NCI-H524 (cell line): ENCODE measurements around the gene PREB.

Source experiments
- DNase-seq, 2 experiments: peaks; one replicate each; lab custom pipeline; 2025; lab: John Stamatoyannopoulos, UW

The PREB gene

DNA sequence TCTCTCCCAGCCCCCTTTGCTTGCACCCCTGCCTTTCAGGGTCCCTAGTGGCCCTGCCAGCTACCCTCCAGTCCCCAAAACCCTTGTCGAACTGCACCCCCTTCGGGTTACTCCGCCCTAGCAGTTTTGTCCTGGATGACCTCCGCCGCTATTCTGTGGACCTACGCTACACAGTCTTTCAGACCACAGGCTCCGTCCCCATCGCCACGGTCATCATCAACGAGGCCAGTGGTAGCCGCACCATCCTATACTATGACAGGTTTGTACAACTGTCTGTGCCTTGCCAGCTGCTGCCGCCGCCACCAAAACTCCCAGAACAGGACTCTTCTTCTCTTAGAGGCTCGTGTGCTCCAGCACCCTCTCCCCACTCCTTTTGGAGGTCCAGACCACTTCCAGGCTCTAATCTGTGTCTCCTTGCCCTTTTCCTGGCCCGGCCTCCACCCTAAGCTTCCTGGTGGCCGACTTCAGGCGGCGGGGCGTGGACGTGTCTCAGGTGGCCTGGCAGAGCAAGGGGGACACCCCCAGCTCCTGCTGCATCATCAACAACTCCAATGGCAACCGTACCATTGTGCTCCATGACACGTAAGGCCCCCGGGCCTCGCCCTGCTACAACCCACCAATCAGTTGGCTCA is 40.0 kb downstream of the PREB start:
- no peak for DNase-seq

DNA sequence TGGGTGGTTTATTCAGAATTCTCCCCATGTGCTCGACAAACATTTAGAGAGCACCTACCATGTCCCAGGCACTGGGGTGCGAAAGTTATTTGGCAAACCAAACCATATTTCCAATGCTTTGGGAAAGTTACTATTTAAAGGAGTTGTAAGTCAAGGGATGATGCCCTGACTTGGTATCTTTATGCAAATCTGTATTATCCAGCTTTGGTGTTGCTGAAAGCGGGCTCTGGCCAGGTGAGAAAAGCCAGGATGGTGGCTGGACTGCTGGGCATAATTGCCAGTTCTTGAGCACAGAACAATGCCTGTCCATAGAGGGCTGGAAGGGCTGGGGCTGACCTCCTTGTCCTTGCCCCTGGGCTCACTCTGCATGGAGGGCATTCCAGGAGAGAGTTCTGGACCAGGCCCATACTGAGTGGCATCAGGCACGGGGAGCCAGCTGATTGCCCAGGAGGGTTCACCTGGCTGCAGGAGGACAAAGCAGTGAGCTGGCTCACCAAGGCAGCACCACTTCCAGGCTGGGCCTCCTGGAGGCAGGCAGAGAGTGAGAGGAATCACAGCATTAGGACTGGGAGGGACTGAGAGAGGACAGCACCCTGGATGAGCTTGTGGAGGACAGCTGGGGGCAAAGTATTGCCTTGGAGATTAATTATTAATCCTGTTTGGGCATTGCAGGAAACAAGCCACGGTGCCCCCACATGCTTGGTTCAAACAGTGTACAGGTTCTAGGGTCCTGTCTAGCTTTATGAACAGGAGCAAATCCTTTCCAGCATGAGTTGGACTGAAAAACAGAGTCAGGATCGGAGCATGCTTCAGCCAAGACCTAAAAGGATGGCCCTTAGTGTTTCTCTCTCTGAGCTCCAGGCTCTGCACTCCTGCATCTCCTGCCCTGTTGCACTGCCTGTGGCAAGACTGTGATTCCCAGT is 40.7 kb downstream of the PREB start:
- peak in 1 of 2 experiments; percentile 68 for DNase-seq

- DNase-seq = no peak
Observed at GRCh38 chr2:27092696-27093429, 41.6 kb downstream of the PREB start.

DNA sequence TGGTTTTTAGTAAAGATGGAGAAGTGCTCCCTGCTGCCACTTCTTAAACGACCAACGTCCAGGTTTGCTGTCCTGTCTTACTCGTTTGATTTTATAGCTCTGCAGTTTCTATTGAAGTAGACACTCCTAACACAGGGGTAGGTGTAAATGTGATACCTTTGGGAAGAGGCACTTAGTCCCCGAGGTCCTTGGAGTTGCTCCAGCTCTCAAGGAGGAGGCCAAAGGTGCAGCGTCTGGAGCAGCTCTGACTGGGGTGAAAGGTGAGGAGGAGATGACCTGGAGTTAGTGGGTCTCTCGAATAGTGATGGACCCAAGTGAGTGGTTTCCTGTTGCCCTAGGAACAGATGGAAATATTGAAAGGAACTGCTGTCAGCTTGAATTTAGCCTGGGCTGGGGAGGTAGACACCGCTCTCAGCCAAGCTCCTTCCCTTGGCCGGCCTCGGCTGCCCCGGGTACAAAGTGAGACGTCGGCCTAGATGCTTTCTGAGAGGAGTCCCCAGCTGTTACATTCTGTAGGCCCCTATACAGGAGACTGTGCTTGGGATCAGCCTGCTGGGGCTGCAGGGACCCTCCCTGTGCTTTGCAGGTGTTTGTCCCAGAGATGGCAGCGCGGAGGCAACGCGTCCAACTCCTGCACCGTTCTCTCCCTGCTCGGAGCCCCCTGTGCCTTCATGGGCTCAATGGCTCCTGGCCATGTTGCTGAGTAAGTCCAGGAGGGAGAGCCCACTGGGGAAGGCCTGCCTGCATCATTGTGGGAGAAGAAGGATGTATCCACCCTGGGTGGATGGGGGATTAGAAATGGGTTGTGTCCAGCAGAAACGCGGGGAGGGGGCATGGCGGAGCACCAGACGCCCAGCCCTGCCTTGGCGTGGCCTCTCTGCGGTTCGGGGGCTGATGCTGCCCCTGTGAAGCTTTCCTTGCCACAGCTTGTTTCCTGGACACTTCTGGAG is 42.4 kb downstream of the PREB start:
- DNase-seq = peak in 1 of 2 experiments; percentile 31

DNA sequence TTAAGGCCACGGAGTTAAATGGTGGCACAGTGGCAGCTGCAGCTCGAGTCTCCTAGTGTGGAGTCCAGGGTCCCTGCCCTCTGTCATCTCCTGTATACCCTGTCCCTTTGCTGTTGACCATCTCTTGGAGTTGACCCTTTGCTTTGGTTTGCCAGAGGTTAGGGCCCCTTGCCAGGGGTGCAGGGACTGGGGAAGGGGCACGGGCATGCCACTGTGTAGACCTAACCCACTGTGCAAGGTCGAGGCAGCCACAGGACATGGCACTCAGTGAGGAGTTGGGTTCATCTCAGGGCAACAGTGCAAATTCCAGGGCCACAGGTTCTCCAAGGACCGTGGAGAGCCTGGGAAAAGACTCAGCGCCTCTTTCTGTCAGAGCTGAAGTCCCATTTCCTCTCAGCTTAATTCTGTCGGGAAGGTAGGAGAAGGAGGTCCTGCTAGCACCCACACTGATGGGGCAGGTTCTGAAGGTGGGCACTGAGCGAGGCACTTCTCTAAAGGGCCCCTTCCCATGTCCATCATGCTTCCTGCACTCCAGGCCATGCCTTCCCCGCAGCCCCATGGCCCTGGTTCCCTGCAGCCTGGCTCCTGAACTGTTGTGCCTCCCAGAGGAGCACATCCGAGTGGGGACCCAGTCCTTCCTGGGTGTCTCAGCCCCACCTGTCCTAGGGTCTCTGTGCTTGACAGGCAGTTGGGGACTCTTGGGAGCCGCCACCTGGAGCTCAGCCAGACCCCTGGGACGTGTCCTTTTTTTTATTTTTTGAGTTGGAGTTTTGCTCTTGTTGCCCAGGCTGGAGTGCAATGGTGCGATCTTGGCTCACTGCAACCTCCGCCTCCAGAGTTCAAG is 45.1 kb downstream of the PREB start:
- no peak for DNase-seq

DNA sequence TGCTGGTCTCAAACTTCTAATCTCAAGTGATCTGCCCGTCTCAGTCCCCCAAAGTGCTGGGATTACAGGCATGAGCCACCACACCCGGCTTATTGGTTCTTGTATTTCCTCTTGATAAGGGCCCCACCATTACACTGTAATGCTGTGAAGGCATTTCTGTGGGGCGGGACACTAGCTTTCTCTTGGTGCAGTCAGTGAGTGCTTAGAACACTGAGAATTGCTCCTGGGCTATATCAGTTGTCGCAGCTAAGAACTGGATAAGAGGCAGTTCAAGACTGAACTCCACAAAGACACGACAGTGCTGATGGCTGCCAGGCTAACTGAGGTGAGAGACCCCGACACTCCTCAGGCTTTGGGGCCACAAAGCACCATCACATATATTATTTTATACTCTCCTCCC is 45.8 kb downstream of the PREB start:
- DNase-seq = no peak

DNA sequence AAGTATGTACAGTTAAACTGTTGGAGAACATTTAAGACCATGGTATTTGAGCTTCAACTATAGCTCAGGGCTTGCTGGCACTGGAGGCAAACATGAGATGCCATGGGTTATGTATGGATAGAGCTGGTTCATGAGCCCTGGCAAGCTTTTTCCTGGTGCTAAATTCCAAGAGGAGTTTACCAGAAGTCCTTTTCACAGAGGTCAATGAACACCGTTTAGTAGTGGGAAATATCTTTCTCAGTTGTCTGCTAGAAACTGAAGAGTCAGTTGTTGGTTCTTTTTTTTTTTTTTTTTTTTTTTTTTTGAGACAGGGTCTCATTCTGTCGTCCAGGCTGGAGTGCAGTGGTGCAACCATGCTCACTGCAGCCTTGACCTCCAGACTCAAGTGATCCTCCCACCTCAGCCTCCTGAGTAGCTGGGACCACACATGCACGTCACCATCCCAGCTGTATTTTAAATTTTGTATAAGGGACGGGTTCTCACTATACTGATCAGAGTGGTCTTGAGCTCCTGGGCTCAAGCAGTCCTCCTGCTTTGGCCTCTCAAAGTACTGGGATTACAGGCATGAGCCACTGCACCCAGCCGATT is 46.5 kb downstream of the PREB start:
- no peak for DNase-seq

DNA sequence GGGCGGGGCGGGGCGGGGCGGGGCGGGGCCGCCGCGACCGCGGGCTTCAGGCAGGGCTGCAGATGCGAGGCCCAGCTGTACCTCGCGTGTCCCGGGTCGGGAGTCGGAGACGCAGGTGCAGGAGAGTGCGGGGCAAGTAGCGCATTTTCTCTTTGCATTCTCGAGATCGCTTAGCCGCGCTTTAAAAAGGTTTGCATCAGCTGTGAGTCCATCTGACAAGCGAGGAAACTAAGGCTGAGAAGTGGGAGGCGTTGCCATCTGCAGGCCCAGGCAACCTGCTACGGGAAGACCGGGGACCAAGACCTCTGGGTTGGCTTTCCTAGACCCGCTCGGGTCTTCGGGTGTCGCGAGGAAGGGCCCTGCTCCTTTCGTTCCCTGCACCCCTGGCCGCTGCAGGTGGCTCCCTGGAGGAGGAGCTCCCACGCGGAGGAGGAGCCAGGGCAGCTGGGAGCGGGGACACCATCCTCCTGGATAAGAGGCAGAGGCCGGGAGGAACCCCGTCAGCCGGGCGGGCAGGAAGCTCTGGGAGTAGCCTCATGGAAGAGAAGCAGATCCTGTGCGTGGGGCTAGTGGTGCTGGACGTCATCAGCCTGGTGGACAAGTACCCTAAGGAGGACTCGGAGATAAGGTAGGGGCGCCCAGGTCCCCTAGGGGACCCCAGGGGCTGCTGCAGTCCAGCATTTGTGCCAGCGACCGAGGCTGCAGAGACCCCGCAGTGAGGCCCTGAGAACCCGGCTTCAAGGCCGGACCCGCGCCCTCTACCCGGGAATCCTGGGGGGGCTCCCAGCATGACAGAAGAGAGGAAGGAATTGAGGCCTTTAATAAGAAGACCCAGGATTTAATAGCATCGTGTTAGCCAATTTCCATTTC is 47.5 kb downstream of the PREB start, which contains the start of gene KHK:
KHK (plus strand) TSS at position 49 of the 870 bp plus-strand sequence; CDS start at position 537, 488 bp downstream.
- DNase-seq = peak in 1 of 2 experiments; percentile 62

GRCh38 chr2:27086090-27086723 is 48.2 kb downstream of the PREB start:
- DNase-seq = peak; percentile 87 to 94

DNA sequence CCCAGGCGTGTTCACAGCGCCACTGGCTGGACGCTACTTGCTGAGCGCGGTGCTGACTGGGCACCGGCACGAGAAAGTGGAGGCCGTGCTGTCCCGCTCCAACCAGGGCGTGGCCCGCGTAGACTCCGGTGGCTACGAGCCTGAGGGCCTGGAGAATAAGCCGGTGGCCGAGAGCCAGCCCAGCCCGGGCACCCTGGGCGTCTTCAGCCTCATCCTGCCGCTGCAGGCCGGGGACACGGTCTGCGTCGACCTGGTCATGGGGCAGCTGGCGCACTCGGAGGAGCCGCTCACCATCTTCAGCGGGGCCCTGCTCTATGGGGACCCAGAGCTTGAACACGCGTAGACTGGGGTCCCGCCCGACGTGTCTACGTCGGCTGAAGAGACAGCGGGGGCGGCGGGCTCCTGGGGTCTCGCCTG is 48.8 kb downstream of the PREB start:
- DNase-seq = peak; percentile 48 to 73

DNA sequence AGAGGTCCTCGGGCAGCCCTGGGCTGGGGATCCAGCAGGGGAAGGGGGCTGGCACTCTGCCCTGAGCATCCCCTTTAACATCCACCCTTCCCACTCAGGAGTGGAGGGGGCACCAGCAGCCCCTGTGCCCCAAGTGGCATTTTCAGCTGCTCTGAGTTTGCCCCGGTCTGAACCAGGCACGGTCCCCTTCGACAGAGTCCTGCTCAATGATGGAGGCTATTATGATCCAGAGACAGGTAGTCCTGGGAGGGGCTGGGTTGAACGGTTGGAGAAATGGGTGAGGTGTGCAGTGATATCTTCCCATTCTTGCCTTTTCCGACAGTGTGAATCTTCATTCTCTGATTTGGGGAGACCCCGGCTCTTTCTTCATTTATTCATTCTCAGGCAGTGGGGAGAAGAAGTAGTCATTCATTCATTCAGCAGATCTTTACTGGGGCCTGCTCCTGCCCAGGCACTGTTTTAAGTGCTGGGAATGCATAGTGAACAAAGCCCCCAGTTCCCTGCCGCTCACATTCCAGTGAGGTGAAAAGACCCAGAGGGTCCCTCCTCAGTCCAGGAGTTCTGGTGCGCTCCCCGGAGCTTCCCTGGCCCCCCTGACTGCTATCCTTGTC is 49.3 kb downstream of the PREB start:
- no peak for DNase-seq

DNA sequence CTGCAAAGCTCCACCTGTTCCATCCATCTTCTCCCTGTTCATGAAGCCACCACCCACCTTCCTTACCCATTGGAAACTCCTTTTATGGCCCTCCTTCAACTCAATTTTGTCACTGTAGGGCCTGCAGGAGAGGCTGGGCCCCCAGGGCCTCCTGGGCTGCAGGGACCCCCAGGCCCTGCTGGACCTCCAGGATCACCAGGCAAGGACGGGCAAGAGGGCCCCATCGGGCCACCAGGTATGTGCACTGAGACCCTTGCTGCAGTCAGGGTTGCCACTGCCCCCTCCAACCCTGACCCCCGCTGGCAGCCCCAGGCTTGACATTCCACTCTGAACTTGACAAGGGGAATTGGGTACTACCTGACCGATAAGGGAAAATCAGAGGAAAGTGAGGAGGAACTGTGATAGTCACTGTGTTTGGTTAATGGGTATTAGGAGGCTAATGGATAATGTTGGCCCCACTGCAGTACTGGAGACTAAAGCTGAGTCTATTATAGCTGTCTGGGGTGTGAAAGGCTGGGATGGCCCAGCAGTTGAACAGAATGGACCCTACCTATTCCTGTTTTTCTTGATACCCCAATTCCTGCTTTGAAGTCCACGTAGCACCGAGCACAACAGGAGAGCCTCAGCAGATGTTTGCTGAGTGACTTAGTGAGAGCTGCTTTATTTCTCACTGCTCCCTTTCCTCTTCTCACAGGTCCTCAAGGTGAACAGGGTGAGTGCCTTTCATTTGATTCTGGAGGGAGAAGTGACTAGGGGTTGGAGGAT is 50.0 kb downstream of the PREB start:
- no peak for DNase-seq

- DNase-seq = no peak
Observed at GRCh38 chr2:27083410-27084296, 50.8 kb downstream of the PREB start.

- no peak for DNase-seq
Observed at GRCh38 chr2:27082773-27083409, 51.5 kb downstream of the PREB start.

DNA sequence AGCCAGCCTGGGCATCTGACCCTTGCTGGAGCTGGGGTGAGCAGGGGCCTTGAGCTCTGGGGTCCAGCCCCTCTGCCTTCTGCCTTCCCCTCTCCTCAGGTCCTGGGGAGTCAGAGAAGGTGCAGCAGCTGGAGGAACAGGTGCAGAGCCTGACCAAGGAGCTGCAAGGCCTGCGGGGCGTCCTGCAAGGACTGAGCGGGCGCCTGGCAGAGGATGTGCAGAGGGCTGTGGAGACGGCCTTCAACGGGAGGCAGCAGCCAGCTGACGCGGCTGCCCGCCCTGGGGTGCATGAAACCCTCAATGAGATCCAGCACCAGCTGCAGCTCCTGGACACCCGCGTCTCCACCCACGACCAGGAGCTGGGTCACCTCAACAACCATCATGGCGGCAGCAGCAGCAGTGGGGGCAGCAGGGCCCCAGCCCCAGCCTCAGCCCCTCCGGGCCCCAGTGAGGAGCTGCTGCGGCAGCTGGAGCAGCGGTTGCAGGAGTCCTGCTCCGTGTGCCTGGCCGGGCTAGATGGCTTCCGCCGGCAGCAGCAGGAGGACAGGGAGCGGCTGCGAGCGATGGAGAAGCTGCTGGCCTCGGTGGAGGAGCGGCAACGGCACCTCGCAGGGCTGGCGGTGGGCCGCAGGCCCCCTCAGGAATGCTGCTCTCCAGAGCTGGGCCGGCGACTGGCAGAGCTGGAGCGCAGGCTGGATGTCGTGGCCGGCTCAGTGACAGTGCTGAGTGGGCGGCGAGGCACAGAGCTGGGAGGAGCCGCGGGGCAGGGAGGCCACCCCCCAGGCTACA is 52.3 kb downstream of the PREB start:
- no peak for DNase-seq
